Measurements from ENCODE around the gene ZNF837.
A peak's percentile ranks its signal among the peaks of the same experiment; 100 is the strongest.
"Not testable (repeated sequence)": the region's sequence is repeated elsewhere in the genome, so short reads cannot be mapped to it uniquely, and the experiment has no call there.

The ZNF837 gene

DNA sequence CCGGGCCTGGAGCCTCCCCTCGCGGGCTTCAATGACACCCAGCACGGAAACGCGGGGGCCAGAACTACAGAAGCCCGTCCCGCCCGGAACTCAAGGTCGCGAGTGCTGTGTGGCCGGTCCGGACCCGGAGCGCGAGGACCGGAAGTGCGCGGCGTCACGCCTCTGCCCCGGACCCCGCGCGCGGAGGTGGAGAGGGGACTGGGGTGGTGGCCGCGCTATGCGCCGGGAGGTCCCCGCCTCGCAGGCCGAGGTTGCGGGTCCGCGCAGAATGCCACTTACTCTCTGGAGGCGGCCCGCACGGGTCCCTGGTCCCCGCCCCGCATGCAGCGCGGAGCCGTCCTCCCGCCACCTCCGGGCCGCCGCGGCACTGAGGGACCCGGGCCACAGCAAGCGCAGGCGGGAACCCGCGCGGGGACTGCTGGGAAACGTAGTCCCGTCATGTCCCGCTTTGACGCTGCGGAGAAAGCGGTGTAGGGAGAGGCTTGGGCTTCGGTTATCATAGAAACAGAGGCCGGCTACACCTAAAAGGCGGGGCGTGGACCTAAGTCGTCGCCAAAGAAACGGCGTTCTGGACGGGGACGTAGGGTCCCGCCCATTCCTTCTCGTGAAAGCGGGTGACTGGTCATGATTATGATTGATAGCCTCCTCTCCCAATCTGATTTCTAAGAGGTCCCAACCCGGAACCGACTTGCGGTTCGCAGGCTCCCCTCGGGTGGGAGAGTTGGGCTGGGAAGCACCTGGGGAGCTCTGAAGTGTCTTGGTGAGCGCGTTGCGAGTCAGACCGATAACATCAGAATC, at the start of gene ZNF837:
Gene ZNF837, minus strand, starts transcription at position 369 of the 798 bp plus-strand sequence. CDS start 11,698 bp downstream, outside the sequence.
- peak; percentile 100 for DNase-seq

DNA sequence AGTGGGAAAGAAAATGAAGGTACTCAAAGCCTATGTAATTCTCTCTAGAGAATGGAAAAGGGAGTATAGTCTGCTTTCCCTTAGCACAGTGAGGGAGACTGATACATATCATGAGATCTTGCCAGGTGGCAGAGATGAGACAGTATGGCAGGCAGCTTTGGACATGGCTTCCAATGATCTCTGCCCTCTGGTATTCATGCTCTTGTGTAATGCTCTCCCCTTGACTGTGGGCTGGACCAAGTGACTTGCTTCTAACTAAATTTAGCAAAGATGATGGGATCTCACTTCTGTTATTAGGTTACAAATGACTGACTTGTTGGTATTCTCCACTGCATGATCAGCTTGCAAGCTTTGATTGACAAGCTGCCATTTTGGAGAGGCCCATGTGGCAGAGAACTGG, 48.9 kb upstream of the ZNF837 start:
- DNase-seq = no peak

DNA sequence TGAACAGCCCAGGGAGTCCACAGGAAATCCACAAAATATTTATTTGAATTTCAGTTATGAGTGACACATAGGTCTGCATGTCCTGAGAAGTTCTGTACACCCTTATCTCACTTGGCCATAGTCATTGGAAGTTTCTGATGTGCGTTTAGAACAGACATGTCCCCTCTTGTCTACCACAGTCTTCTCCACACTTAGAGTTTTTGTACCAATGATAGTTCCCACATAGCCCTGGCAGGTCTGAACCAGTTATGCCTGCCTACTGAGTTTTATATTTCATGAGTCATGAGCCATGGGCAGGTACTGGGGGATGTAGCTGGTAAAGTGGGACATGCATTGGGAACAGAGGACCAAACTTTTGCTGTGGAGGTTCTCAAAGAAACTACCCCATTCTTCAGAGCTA, 47.8 kb upstream of the ZNF837 start:
- DNase-seq = no peak

DNA sequence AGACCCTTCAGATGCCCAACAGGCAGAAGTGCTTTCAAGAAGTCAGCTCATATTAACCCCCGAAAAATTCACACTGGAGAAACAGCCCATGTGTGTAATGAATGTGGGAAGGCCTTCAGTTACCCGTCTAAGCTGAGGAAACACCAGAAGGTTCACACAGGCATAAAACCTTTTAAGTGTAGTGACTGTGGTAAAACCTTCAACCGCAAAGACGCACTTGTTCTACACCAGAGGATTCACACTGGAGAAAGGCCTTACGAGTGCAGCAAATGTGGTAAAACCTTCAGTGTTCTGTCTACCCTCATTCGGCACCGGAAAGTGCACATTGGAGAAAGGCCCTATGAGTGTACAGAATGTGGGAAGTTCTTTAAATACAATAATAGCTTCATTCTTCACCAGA, 36.2 kb upstream of the ZNF837 start:
- DNase-seq = no peak

DNA sequence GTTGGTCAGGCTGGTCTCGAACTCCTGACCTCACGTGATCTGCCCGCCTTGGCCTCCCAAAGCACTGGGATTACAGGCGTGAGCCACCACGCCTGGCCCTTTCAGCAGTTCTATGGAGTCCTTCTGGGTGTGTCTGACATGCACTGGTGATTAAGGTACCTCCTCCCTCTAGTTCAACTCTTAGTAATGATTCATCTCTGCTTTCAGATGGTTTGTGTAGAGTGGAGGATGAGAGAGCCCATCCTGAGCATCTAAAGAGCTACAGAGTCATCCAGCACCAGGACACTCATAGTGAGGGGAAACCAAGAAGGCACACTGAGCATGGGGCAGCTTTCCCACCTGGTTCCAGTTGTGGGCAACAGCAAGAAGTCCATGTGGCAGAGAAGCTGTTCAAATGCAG, 35.8 kb upstream of the ZNF837 start:
- DNase-seq = no peak

DNA sequence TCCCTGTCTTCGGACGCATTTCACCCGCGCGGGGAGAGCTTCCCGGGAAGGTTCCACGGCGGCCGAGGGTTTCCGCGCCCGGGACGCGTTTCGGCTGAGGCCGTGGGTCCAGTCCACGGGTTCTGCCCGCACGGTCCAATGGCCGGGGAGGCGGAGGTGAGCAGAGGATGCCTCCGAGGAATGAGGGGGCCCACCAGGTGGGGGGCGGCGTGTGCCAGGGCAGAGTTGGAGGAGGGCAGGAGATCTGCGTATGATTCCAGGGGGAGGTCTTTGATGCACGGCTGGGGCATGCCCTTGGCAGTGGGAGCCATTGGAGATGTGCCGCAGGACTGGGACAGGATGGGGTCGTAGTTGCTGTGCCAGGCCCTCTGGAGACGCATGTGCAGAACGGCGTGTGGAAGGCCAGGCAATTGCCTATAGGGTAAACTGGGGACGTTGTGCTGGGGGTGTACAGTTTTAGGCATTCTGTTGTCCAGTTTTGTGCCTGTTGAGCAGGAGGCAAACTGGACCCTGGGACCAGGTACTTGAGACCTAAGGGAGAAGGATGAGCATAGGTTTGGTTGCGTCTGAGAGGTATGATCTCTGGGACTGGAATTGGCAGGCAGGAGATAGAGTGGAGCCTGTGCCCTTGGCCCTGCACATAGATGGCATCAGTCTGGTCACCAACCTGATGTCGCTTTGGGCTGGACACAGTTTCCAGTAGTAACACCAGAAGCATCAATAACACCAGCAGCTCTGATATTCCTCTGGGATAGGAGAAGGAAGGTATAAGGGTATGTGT, 28.4 kb upstream of the ZNF837 start:
- DNase-seq = peak; percentile 46

DNA sequence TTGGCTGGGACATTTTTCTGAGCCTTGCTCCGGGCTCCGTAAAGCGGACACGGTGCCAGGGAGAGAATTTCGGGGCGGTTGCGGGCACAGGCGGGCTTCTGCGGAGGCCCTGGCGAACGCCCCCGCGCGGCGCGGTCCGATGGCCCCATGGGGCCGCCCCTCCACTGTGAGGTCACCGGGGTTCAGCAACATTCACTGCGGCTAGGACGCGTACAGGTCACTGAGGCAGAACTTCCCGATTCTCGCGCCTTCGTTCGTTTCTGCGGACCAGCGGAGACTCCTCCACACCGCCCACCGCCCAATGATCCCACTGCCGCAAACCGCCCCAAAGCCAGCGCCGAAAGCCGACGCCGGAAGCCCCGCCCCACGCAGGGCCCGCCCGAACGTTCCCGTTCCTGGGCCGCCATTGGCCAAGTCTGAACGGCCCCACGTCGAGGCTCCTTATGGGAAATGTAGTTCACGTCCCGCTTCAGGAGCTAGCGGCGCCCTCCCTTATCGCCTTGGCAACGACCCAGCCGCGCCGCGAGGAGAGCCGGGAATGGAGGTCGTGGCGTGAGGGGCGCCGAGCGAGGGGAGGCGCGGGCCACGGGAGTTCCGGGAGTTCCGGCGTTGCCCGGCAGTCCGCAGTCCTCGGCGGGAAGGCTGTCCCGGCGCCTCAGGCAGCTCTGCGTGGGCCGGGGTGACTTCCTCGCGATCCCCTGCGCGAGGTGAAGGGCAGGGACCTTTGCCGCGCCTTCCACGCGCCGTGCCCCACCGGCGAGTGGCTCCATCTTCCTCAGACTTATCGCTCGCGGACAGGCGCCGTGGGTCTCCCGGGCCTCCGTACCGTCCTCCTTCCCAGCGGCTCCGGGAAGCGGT, 27.6 kb upstream of the ZNF837 start, which contains the start of gene ZNF584:
Gene ZNF584, plus strand, starts transcription at position 498 of the 858 bp plus-strand sequence. CDS start 499 bp downstream, outside the sequence.
- DNase-seq = peak; percentile 94

DNA sequence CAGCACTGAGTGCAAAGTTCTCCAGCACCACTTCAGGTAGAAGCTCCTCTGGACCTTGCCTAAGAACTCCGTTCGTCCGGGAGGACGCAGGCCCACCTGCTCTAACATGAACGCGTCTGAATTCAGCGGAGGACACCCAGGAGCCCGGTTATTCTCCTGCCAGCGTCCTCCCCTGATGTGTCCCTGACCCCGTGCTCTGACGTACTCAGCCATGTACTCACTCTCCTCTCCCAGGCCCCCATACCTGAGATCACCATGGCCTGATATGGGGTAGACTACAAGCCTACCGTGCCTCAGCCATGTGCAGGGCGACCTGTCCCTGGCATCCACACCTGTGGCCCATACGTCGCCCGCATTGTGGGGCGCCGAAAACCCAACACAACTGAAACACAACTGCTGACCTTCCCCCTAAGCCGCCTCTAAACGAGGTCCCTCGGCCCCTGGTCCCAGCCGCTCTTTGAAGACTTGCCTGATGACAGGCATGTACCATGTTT, 26.9 kb upstream of the ZNF837 start:
- no peak for DNase-seq

DNA sequence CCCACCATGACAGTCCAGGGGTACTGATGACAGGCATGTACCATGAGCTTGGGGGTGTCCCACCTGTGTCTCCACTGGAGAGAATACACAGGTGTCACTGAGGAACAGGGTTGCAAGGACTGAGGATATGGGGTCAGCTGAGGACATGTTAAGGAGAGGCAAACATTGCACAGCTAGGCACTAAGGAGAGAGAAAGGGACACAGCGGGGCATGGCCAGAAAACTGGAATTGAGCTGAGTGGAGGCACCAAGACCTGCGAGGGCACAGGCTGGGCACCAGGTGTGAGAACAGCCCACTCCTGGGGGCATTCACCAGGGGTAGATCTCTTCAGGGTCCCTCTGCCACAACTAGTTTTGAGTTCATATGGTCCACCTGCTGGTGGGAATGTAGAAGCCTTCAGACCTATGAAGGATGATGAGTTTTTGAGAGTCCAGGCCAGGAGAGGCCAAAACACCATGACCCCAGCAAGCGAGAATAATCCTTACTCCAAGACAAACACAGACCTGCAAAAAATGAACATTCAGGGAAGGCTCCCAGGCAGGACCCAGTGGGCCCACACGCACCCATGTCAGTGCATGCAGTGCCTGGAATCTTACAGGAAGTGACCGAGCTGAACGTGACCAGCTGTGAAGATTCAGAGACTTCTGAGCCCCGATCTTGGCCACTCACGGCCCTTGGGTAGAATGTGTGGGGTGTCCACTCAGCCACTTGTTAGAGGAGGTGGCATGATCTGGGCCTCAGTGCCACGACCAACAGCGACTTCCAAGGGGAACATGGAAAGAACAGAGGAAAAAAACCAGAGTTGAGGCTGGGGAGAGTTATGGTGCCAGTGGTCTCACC, 26.2 kb upstream of the ZNF837 start:
- DNase-seq = no peak

DNA sequence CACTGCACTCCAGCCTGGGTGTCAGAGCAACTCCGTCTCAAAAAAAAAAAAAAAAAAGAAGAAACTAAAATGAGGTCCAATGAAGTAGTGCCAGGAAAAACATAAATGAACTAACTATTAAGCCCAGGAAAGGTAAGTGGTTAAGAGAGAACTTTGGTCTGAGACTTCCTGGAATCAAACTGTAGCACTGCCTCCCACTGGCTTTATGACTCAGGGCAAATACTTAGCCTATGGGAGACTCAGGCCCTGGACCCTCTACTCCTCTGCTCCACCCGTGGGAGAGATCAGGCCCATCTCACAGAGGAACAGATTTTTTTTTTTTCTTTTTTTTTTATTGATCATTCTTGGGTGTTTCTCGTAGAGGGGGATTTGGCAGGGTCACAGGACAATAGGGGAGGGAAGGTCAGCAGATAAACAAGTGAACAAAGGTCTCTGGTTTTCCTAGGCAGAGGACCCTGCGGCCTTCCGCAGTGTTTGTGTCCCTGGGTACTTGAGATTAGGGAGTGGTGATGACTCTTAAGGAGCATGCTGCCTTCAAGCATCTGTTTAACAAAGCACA, 23.2 kb upstream of the ZNF837 start:
- not testable (repeated sequence) for DNase-seq

DNA sequence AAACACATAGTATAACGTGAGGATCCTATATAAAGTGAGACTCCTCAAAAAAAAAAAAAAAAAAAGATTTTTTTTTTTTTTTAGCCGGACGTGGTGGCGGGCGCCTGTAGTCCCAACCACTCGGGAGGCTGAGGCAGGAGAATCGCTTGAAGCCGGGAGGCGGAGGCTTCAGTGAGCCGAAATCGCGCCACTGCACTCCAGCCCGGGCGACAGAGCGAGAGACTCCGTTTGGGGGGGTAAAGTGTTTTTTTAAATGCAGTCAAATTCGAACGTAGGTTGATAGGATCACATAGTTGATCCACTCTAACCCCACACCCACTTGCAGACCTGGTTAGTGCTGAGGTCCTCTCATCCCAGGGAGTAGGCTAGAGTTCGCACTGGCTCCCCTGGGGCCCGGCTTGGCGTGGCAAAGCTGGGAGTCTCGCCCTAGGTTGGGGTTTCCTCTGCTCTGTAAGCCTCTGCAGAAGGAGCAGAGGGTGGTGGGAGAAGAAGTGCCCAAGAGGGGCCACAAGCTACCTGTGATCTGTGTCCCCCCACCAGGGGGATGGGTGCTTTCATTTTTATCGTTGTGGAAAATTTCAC, 21.1 kb upstream of the ZNF837 start:
- DNase-seq = no peak

DNA sequence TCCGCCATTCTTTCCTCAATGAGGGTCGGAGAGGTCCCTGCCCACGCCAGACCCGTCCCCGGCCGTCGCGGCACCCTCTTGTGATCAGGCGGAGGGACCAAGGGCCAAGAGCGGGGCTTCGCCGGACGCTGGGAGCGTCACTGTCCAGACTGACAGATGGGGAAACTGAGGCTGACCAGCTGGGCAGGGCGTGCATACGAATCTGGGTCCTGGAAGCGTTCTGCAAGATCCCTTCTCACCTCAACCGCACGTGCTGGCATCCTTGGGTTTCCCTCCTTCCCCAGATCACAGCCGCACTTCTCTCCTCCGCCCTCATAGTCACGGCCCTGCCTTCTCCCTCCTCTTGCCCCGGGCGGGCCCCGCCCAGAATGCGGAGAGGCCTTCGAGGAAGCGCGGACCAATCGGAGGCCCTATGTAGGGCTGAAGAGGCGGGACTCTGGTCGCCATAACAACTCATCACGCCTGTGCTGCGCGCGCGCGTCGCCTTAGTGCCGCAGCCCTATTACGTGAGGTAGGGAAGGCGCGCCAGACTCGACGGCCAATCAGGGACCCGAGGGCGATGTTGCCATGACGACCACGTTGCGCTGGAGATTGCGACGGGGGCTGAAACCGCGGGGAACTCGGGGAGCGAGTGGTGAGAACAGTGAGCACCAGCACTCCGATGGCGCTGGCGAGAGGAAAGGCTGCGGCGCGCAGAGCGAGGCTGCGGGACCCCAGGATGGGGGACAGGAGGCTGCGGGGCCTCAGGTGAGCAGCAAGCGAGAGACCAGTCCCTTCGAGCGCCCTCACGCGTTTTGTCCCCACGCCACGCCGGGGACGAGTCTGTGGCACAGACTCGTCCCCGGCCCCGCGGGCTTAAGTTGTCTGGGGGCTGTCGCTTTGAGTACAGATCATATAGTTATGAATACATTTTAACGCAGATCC, 20.3 kb upstream of the ZNF837 start:
- DNase-seq = peak; percentile 99

DNA sequence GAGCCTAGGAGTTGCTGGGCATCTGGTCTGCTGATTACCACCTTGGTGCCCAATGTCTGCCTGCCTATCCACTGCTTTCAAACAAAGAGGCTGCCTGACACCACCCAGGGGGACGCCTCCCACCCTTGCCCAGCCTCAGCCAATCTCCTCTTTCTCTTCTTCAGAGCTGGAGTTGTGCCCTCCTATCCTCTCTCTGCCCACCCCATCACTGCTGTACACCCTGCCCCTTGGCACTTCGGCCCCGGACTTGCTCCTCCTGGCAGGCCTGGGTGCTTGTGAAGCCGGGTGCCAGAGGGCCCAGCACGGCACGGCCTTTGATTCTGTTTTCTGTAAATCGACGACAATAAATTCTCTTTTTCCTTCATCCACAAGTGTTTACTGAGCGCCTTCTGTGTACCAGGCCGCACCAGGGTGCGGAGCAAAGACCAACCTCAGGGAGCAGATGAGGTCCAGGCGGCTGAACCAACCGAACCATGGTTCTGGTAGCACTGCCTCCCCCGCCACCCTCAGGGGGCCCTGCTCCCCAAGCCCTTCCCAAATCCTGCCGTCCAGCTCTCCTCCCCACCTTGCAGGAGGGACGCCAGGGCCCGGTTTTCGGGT, 19.6 kb upstream of the ZNF837 start:
- peak; percentile 45 for DNase-seq

DNA sequence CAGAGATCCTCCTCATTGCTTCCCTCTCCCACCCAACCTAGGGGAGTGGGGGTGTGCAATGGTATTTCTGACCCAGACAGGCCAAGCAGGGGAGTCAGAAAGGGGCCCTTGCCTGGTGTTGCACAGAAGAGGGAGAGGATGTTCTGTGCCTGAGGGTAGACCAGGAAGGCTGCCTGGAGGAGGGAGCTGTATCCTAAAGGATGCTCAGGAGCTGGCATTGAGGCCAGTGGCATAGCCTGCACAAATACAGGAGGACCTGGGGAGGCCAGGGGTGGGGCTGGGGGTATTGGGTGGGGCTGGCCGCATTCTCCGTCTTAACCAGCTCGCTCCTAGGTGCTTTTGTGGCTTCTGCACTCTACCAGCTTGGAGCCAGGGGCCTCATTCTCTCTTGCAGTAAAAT, 19.1 kb upstream of the ZNF837 start:
- no peak for DNase-seq

DNA sequence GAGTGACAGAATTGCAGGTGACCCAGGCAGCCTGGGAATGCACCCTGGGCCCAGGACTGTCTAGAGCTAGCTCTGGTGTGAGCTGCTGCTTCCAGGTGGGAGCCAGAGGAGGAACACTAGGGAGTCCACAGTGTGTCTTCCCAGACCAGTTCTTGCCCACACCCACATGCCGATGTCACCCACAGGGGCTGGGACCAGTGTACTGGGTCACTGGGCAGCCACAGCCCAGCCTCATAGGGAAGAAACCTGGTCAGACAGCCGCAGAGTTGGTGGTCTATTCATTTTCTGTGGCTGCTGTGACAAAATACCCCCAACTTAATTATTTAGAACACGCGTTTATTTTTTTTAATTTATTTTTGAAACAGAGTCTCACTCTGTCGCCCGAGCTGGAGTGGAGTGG, 17.7 kb upstream of the ZNF837 start:
- DNase-seq = no peak

DNA sequence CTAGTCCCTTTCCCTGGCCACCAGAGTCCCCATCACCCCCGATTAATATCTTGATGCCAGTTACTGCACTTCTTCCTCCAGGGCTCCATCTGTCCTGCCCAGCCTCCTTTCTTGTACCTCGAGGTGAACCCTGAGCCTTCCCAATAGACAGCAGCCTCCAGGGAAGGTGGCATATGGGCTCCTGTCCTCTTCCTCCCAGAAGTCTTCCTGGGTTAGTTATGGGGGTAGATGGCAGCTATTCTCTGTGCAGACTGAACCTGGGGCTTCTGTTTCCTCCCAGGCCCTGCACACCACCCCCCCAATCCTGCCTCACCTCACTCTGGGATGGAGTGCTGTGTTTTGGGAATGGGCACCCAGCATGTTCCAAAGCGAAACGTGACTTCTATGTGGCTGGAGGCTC, 17.3 kb upstream of the ZNF837 start:
- DNase-seq = no peak

DNA sequence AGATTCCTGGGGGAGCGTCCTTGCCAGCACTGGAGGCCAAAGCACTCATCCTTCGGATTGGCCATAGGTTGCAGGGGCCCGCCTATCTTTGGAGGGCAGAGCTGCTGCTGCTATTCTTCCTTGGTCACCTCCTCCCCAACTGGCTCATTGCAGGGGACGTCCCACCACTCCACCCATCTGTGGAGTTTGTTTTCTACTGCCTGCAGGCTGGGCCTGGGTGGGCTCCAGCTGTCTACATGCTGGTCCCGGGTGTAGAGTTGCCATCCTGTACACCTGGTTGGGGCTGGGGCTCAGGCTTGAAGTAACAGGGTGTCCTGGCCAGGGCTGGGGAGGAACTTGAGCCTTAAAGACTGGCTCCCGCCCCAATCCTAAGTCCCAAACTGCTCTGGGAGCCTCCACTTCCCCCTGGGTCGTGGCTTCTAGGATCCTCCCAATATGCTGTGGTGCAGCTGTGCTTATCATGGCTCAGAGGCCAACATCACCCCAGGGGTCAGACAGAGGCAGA, 16.8 kb upstream of the ZNF837 start:
- DNase-seq = no peak

DNA sequence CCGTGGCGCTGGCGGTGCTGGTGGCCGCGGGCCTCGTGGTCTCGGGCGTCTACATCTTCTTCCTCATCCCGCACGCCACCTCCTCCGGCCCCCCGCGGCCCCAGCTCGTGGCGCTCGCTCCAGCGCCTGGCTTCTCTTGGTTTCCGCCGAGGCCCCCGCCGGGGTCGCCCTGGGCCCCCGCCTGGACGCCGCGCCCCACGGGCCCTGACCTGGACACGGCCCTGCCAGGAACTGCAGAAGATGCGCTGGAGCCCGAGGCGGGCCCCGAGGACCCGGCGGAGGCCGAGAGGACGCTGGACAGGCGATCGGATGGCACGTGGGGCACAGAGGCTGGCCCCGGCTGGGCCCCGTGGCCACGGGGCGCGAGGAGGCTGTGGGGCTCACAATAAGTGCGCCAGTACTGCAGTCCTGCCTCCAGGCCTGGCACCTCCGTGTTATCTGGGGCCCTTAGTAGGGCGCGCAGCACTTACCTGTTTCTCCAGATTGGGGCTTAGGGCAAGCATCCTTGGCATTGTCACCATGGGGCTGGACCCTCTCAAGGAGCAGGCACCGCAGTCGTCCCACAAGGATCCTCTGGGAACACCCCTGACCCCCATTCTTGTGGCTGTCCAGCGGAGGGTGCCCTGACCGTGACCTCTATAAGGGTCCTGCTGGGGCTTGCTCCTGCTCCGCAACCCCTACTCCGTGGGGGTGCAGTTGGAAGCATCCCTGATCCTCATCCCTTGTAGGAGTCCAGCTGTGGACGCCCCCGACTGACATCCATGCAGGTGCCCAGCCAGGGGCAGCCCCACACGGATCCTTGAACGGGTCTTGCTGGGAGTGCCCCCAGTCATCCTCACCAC, 16.1 kb upstream of the ZNF837 start:
- no peak for DNase-seq

Measured in NCI-H1694 (cell line).